Parathyroid adenoma (tissue), 2 donors: Measurements from ENCODE around the gene NDUFS4.

ENCODE experiments used
- H2AFZ ChIP-seq: fragments of 300-600 bp; sonication (generic); one replicate; pipeline ENCODE4 v1.7.0; 2017; ENCODE audit warnings: antibody characterized with exemption, mild to moderate bottlenecking
- H3K27ac ChIP-seq: fragments of 300-600 bp; sonication (generic); one replicate; pipeline ENCODE4 v1.7.0; 2017
- H3K27me3 ChIP-seq: fragments of 300-600 bp; sonication (generic); one replicate; pipeline ENCODE4 v1.7.0; 2017; ENCODE audit warnings: low read length; ENCODE audit not compliant: control insufficient read depth, insufficient read depth
- H3K36me3 ChIP-seq: fragments of 300-600 bp; sonication (generic); one replicate; pipeline ENCODE4 v1.7.0; 2017; ENCODE audit warnings: low read length; ENCODE audit not compliant: control insufficient read depth, insufficient read depth
- H3K4me1 ChIP-seq: fragments of 300-600 bp; sonication (generic); one replicate; pipeline ENCODE4 v1.7.0; 2017; ENCODE audit warnings: control low read depth
- H3K4me2 ChIP-seq: fragments of 300-600 bp; sonication (generic); one replicate; pipeline ENCODE4 v1.7.0; 2017; ENCODE audit warnings: low read length
- H3K4me3 ChIP-seq: fragments of 300-600 bp; sonication (generic); one replicate; pipeline ENCODE4 v1.7.0; 2017; ENCODE audit warnings: low read depth, low read length
- H3K79me2 ChIP-seq: fragments of 300-600 bp; sonication (generic); one replicate; pipeline ENCODE4 v1.7.0; 2017; ENCODE audit warnings: control low read depth
- H3K9ac ChIP-seq: fragments of 300-600 bp; sonication (generic); one replicate; pipeline ENCODE4 v1.7.0; 2017; ENCODE audit warnings: mild to moderate bottlenecking
- H3K9me3 ChIP-seq: fragments of 300-600 bp; sonication (generic); one replicate; pipeline ENCODE4 v1.7.0; 2017; ENCODE audit warnings: low read length; ENCODE audit not compliant: control insufficient read depth
- CTCF ChIP-seq: fragments of 300-600 bp; sonication (generic); IDR thresholded peaks from one replicate; pipeline ENCODE4 v1.7.0; 2017; ENCODE audit warnings: antibody characterized with exemption, mild to moderate bottlenecking
- donor health status: primary hyperparathyroidism.

NDUFS4 gene

GRCh38 chr5:53713978-53714666 is 153.7 kb downstream of the NDUFS4 start:
- Histone ChIP-seq H3K9ac (no peak overlapping the region), H2AFZ (no peak overlapping the region), H3K79me2 (no peaks in the 10 kb centered on the region), H3K36me3 (no peaks in the 10 kb centered on the region), H3K9me3 (no peaks in the 10 kb centered on the region), H3K27ac (no peak overlapping the region), H3K4me3 (no peak overlapping the region), H3K27me3 (no peaks in the 10 kb centered on the region), H3K4me2 (no peak overlapping the region), H3K4me1 (no peaks in the 10 kb centered on the region)
- TF ChIP-seq CTCF = no peak

DNA sequence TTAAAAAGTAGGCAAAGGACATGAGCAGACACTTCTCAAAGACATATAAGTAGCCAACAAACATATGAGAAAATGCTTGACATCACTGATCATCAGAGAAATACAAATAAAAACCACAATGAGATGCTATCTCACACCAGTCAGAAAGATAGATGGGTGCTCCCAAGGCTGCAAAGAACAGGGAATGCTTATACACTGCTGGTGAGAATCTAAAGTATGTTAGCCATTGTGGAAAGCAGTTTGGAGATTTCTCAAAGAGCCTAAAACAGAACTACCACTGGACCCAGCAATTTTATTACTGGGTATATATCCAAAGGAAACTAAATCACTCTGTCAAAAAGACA is 154.2 kb downstream of the NDUFS4 start:
- no peak overlapping the region for H3K27ac ChIP-seq
- no peak overlapping the region for H3K4me2 ChIP-seq
- H2AFZ ChIP-seq = no peak overlapping the region
- H3K9me3 ChIP-seq = no peaks in the 10 kb centered on the region
- no peak overlapping the region for H3K4me3 ChIP-seq
- no peaks in the 10 kb centered on the region for H3K27me3 ChIP-seq
- TF ChIP-seq CTCF = no peak
- no peaks in the 10 kb centered on the region for H3K4me1 ChIP-seq
- no peaks in the 10 kb centered on the region for H3K36me3 ChIP-seq
- no peak overlapping the region for H3K9ac ChIP-seq
- no peaks in the 10 kb centered on the region for H3K79me2 ChIP-seq

DNA sequence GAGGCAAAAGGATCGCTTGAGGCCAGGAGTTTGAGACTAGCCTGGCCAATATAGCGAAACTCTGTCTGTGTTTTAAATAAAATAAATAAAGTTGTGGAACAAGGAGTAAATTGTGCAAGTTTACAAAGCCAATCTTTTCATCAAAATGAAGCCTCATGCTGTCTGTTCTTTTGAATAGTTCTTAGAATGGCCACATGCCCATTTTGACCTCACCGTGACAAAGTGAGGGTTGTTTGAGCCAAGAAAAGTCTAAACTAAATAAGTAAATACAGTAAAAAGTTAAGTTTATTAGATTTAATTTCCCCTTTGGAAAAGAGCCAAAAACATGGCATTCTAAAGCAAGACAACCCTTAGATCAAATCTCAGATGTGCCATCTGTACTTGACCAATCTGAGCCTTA is 165.7 kb downstream of the NDUFS4 start:
- Histone ChIP-seq H3K4me3 (no peak overlapping the region), H3K4me2 (no peak overlapping the region), H3K27ac (no peak overlapping the region), H3K27me3 (no peaks in the 10 kb centered on the region), H3K36me3 (no peaks in the 10 kb centered on the region), H3K9me3 (no peaks in the 10 kb centered on the region), H3K4me1 (no peaks in the 10 kb centered on the region), H3K9ac (no peak overlapping the region), H2AFZ (no peak overlapping the region), H3K79me2 (no peaks in the 10 kb centered on the region)
- no peak for TF ChIP-seq CTCF

- no peaks in the 10 kb centered on the region for H3K79me2 ChIP-seq
- H3K9me3 ChIP-seq = no peaks in the 10 kb centered on the region
- no peaks in the 10 kb centered on the region for H3K27me3 ChIP-seq
- H3K36me3 ChIP-seq = no peaks in the 10 kb centered on the region
- H3K9ac ChIP-seq = no peak overlapping the region
- no peak overlapping the region for H3K4me3 ChIP-seq
- H2AFZ ChIP-seq = no peak overlapping the region
- no peak overlapping the region for H3K4me2 ChIP-seq
- TF ChIP-seq CTCF = no peak
- no peak overlapping the region for H3K27ac ChIP-seq
- no peaks in the 10 kb centered on the region for H3K4me1 ChIP-seq
These were observed 170.5 kb downstream of the NDUFS4 start for GRCh38 chr5:53730943-53731342.
